GM23338 (cell line): ENCODE results near the gene PLXND1.

Experiments used
- CREB1 ChIP-seq: fragments of 250-450 bp; sonication (Bioruptor Pico); IDR thresholded peaks from 2 replicates; pipeline ENCODE4 v1.5.0; 2020; ENCODE audit warnings: low read depth, mild to moderate bottlenecking, moderate library complexity
- CTCF ChIP-seq, 2 experiments: fragments of 200-600 bp in 1 of 2; sonication (generic) in 1 of 2; conservative IDR thresholded peaks; 2 replicates each; pipeline versions ENCODE4 v1.5.1 to v1.6.1; 2016 to 2017; ENCODE audit warnings: antibody characterized with exemption in 2 of 2, low read depth in 2 of 2, mild to moderate bottlenecking in 2 of 2, moderate library complexity in 1 of 2
- ETS1 ChIP-seq: IDR thresholded peaks from 2 replicates; pipeline ENCODE4 v1.6.1; 2016; ENCODE audit warnings: antibody characterized with exemption
- EZH2 ChIP-seq: fragments of 200-600 bp; sonication (generic); IDR thresholded peaks from one replicate; pipeline ENCODE4 v1.8.0; 2017; ENCODE audit warnings: antibody characterized with exemption, mild to moderate bottlenecking, low read depth; ENCODE audit not compliant: unreplicated experiment
- EZH2phosphoT487 ChIP-seq: fragments of 200-600 bp; sonication (generic); IDR thresholded peaks from one replicate; pipeline ENCODE4 v1.8.1; 2018; ENCODE audit warnings: antibody characterized with exemption; ENCODE audit not compliant: unreplicated experiment
- POLR2AphosphoS5 ChIP-seq: IDR thresholded peaks from 2 replicates; pipeline ENCODE4 v1.6.1; 2016; ENCODE audit warnings: antibody characterized with exemption, low read depth
- REST ChIP-seq: IDR thresholded peaks from one replicate; pipeline ENCODE4 v1.6.1; 2018; ENCODE audit warnings: antibody characterized with exemption; ENCODE audit not compliant: unreplicated experiment
- STAT1 ChIP-seq: IDR thresholded peaks from one replicate; pipeline ENCODE4 v1.6.1; 2016; ENCODE audit warnings: antibody characterized with exemption; ENCODE audit not compliant: unreplicated experiment
- ZNF462 ChIP-seq: fragments of 250-450 bp; sonication (Bioruptor Pico); IDR thresholded peaks from 2 replicates; pipeline ENCODE4 v1.5.0; 2020; ENCODE audit warnings: mild to moderate bottlenecking, moderate library complexity

- TF ChIP-seq ZNF462 (CRISPR knock-in tag), result no peak
- no peak for TF ChIP-seq POLR2AphosphoS5
- TF ChIP-seq CREB1 (CRISPR knock-in tag), result no peak
- no peak for TF ChIP-seq CTCF (conservative IDR thresholded peaks at IDR 0.05; ENCODE audit: low read depth in 2 of 2)
- no peak for TF ChIP-seq EZH2
- TF ChIP-seq EZH2phosphoT487, result no peak
- no peak for TF ChIP-seq ETS1
- TF ChIP-seq REST, result no peak
- no peak for TF ChIP-seq STAT1
Observed at GRCh38 chr3:129505341-129505740, 101.1 kb downstream of the PLXND1 start.
